Ovary (tissue), 9 donors: ENCODE measurements around the gene NKAIN2. TPM values are rescaled to one million over a fixed set of nuclear protein-coding genes. Genes with fewer than 3 reads are reported as not detected.

Experiments
- DNase-seq, 5 donors: peaks; one replicate each; pipeline ENCODE4 v3.0.0-alpha.2; 2019 to 2020
- H3K27ac ChIP-seq, 2 donors: fragments of 200-600 bp; one replicate each; pipeline versions ENCODE4 v1.5.1 to v1.8.0; 2019 to 2022
- H3K27me3 ChIP-seq: fragments of 200-600 bp; one replicate; pipeline ENCODE4 v1.8.0; 2022
- H3K36me3 ChIP-seq: fragments of 200-600 bp; sonication (generic); one replicate; pipeline ENCODE4 v1.5.1; 2019
- H3K4me1 ChIP-seq: one replicate; pipeline ENCODE4 v1.8.1; 2013; ENCODE audit warnings: mild to moderate bottlenecking, moderate library complexity; ENCODE audit not compliant: insufficient read depth
- H3K4me3 ChIP-seq: fragments of 200-600 bp; sonication (generic); one replicate; pipeline ENCODE4 v1.5.1; 2017
- H3K9me3 ChIP-seq, 2 donors: fragments of 200-600 bp in 1 of 2; sonication (generic) in 1 of 2; one replicate each; pipeline versions ENCODE4 v1.5.1 to v1.8.1; 2013 to 2019; ENCODE audit warnings: mild to moderate bottlenecking in 1 of 2, moderate library complexity in 1 of 2
- EP300 ChIP-seq: sonication (generic); formaldehyde crosslinking; IDR thresholded peaks from one replicate; pipeline ENCODE4 v1.6.1; 2017; ENCODE audit warnings: antibody characterized with exemption
- POLR2A ChIP-seq: fragments of 450-650 bp; IDR thresholded peaks from one replicate; pipeline ENCODE4 v1.6.1; 2017; ENCODE audit warnings: antibody characterized with exemption, mild to moderate bottlenecking, moderate library complexity
- WGBS, 3 donors: extraction: QIAGEN DNeasy Blood & Tissue Kit in 1 of 3; methylation state at CpG; one replicate each; pipeline versions ENCODE4 v1.1.5 to v1.1.7; 2013 to 2017; 5-methylcytosine and 5-hydroxymethylcytosine counted together
- intact Hi-C, 4 donors: fragments of 100-400 bp; cut with DNase I; formaldehyde crosslinking; loops; one replicate each; pipeline versions ENCODE4 v1.11.0 to v1.15.1; 2022 to 2023
- polyA plus RNA-seq, 2 donors: library from polyadenylated mRNA; stranded (reverse); fragments of 200-250 nt in 1 of 2; fragments of 350-450 nt in 1 of 2; fragmentation: Illumina TruSeq in 1 of 2; extraction: RNeasy Lipid Tissue Mini Kit (QIAGEN cat#74804) in 1 of 2; gene quantifications; one replicate each; pipeline ENCODE4 v1.2.3, GENCODE V29; 2013 to 2014
- total RNA-seq, 7 donors: library from RNA; depleted of rRNA in 2 of 7; stranded (reverse); fragments of >200 nt in 2 of 7; fragmentation: NEBNext Ultra II Directional in 3 of 7; extraction: Animal tissue kit (Norgen Biotek cat#: 25700) in 3 of 7; gene quantifications; one replicate each; pipeline versions ENCODE4 v1.1.0 to v1.2.4, GENCODE V29; 2016 to 2023
- TF ChIP-seq, protein P1 (sequence below), 3 donors: fragments of 450-650 bp in 2 of 3; fragments of 200-600 bp in 1 of 3; IDR thresholded peaks; one replicate each; pipeline versions ENCODE4 v1.5.1 to v1.8.0; 2016 to 2022; ENCODE audit warnings: antibody characterized with exemption in 3 of 3, mild to moderate bottlenecking in 1 of 3
- donor health status: DM: no; HTN: no; CAD: no; lungs with moderate emphysema.
- donor health status: DM: no; HTN: no; CAD: no.
- donor health status: Bipolar disorder and iron deficiency.
- donor health status: DM: yes; HTN: yes; CAD: no.
- donor health status: DM: no; HTN: no; CAD: no.
- donor health status: DM: yes; HTN: yes; CAD: no.

The NKAIN2 gene
- total and polyA plus RNA-seq, 9 donors, result 0.13 to 1.0 (median 0.40) TPM; not detected in 4

DNA sequence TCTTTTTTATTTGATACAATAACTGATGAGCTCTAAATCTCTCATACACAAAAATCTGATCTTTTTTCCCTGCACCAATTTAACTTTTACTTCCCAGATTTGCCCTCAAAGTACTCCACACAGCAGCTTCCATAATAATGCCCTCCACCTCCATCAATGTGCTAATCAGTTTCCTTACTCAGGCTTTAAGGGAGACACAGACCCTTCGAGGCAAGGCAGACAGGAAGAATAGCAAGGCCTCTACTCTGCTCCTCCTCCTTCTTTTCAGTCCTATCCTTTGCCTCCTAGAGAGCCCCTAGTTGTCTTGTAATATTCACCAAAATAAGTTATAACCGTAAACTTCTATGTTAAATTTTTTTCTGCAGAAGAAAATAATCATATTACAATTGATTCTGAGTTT is 713.7 kb downstream of the NKAIN2 start:
- Histone ChIP-seq H3K27ac (no peak overlapping the region), H3K9me3 (no peaks in the 10 kb centered on the region), H3K4me3 (no peak overlapping the region), H3K4me1 (no peaks in the 10 kb centered on the region), H3K36me3 (no peaks in the 10 kb centered on the region), H3K27me3 (no peaks in the 10 kb centered on the region)
- TF ChIP-seq POLR2A, result no peak
- TF ChIP-seq, protein P1, sequence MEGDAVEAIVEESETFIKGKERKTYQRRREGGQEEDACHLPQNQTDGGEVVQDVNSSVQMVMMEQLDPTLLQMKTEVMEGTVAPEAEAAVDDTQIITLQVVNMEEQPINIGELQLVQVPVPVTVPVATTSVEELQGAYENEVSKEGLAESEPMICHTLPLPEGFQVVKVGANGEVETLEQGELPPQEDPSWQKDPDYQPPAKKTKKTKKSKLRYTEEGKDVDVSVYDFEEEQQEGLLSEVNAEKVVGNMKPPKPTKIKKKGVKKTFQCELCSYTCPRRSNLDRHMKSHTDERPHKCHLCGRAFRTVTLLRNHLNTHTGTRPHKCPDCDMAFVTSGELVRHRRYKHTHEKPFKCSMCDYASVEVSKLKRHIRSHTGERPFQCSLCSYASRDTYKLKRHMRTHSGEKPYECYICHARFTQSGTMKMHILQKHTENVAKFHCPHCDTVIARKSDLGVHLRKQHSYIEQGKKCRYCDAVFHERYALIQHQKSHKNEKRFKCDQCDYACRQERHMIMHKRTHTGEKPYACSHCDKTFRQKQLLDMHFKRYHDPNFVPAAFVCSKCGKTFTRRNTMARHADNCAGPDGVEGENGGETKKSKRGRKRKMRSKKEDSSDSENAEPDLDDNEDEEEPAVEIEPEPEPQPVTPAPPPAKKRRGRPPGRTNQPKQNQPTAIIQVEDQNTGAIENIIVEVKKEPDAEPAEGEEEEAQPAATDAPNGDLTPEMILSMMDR (IDR thresholded peaks at IDR 0.05), result no peak
- TF ChIP-seq EP300, result no peak
- no peak for DNase-seq
- WGBS, 3 donors, result 57 to 64% (median 62%) methylated on average over 2 of the region's 2 CpGs
- intact Hi-C loops, result no loop called here

DNA sequence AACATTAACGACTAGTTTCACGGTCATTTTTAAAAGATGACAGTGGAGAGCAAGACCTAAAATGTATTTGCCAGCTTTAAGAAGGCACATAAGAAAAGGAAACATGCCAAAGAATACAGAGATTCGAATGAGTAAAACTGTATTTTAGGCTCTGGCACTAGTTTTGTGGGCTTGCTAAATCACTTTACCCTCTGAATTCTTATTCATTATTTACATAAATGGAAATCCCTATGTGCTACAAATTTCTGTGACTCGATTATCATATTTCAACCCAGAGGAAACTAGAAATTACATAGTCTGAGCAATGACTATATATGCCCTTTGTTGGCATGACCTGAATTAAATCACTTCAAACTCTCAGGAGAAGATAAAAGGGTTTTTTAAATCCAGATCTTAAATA is 716.8 kb downstream of the NKAIN2 start:
- TF ChIP-seq, protein P1 (IDR thresholded peaks at IDR 0.05), result no peak
- intact Hi-C loops, result no loop called here
- Histone ChIP-seq H3K4me3 (no peak overlapping the region), H3K27ac (no peak overlapping the region), H3K36me3 (no peaks in the 10 kb centered on the region), H3K4me1 (no peaks in the 10 kb centered on the region), H3K27me3 (no peaks in the 10 kb centered on the region), H3K9me3 (no peaks in the 10 kb centered on the region)
- no peak for DNase-seq
- 49 to 61% (median 49%) methylated on average over 4 of the region's 4 CpGs for WGBS, 3 donors

- no peak for DNase-seq
- H3K4me3 ChIP-seq, result no peak overlapping the region
- intact Hi-C loops, result no loop called here
- no peak overlapping the region for H3K27ac ChIP-seq
- H3K27me3 ChIP-seq, result no peaks in the 10 kb centered on the region
- H3K36me3 ChIP-seq, result no peaks in the 10 kb centered on the region
- no peaks in the 10 kb centered on the region for H3K4me1 ChIP-seq
- no peaks in the 10 kb centered on the region for H3K9me3 ChIP-seq
- TF ChIP-seq, protein P1 (IDR thresholded peaks at IDR 0.05), result no peak
- WGBS, 3 donors, result 88 to 91% (median 91%) methylated on average over 4 of the region's 4 CpGs
Measured at GRCh38 chr6:124522335-124522734, 718.7 kb downstream of the NKAIN2 start.

DNA sequence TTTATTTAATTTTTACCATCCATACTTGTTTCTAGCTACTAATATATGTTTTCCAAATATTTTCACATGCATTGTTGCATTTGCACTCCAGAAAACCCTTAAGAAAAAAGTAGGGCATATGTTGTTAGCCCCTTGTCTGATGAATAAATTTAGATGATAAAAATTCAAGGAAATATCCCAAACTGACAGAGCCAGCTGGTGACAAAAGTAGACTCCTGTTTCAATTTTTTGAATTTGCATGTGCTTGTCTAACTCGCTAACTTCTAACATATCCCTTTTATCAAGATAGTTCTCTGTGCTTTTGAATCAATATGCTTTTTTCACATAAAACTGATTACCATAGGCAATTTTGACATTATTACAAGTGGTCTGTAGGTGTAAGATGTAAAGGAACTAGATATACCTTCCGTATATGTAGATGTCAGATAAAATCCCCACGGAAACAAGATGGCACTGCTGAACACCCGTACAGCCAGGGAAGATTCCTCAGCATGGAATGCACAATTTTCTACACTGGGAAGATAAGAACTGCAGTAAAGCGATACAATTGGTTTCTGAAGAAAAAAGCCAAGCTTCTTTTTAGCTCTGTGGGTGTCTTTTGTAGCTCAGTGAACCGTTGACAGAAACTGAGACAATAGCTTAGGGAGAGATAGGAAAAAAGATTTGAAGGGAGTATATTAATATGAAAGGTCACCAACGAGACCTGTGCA is 721.0 kb downstream of the NKAIN2 start:
- Histone ChIP-seq H3K36me3 (no peaks in the 10 kb centered on the region), H3K4me3 (no peak overlapping the region), H3K9me3 (no peaks in the 10 kb centered on the region), H3K27me3 (no peaks in the 10 kb centered on the region), H3K4me1 (no peaks in the 10 kb centered on the region), H3K27ac (no peak overlapping the region)
- DNase-seq, result no peak
- WGBS, 3 donors, result 69 to 75% (median 69%) methylated on average over 7 of the region's 7 CpGs
- no peak for TF ChIP-seq EP300
- TF ChIP-seq POLR2A, result no peak
- TF ChIP-seq, protein P1 (IDR thresholded peaks at IDR 0.05), result no peak
- intact Hi-C loops, result no loop called here
